OCI-LY3 (cell line): ENCODE measurements around the gene ST6GAL1.

ENCODE experiments used
- H2AFZ ChIP-seq: fragments of 200-600, 300-600 bp; shearing (Covaris generic); 2 replicates; pipeline ENCODE4 v1.6.0; 2014; ENCODE audit warnings: antibody characterized with exemption, low read depth, low read length
- H3K27ac ChIP-seq: fragments of 200-600, 300-600 bp; sonication (generic); 2 replicates; pipeline ENCODE4 v1.5.1; 2014; ENCODE audit warnings: mild to moderate bottlenecking, low read length, moderate library complexity, mixed read lengths
- H3K27me3 ChIP-seq: fragments of 200-600, 300-600 bp; sonication (generic); 2 replicates; pipeline ENCODE4 v1.6.1; 2014; ENCODE audit warnings: low read depth, low read length, mixed read lengths
- H3K36me3 ChIP-seq: fragments of 200-600, 300-600 bp; sonication (generic); replicated peaks from 2 replicates; pipeline ENCODE3; 2014; ENCODE audit warnings: low read depth, low read length, mixed read lengths
- H3K4me1 ChIP-seq: fragments of 300-600, 200-600 bp; sonication (generic); 2 replicates; pipeline ENCODE4 v1.6.1; 2014; ENCODE audit warnings: low read length, mixed read lengths
- H3K4me2 ChIP-seq: fragments of 200-600, 300-600 bp; sonication (generic); 2 replicates; pipeline ENCODE4 v1.6.1; 2014; ENCODE audit warnings: low read length, mixed read lengths
- H3K4me3 ChIP-seq: fragments of 300-600, 200-600 bp; sonication (generic); 2 replicates; pipeline ENCODE4 v1.5.1; 2014; ENCODE audit warnings: antibody characterized with exemption, mild to moderate bottlenecking, low read length, moderate library complexity
- H3K79me2 ChIP-seq: fragments of 300-600, 200-600 bp; shearing (Covaris generic); 2 replicates; pipeline ENCODE4 v1.6.1; 2014; ENCODE audit warnings: mild to moderate bottlenecking, low read length, mixed read lengths
- H3K9ac ChIP-seq: fragments of 300-600, 200-600 bp; shearing (Covaris generic); 2 replicates; pipeline ENCODE4 v1.6.0; 2014; ENCODE audit warnings: mild to moderate bottlenecking, low read length, moderate library complexity
- H3K9me3 ChIP-seq: fragments of 200-600, 300-600 bp; shearing (Covaris generic); 2 replicates; pipeline ENCODE4 v1.6.1; 2014; ENCODE audit warnings: low read length, mixed read lengths; ENCODE audit not compliant: insufficient read depth
- H4K20me1 ChIP-seq: fragments of 200-600, 300-600 bp; sonication (generic); 2 replicates; pipeline ENCODE4 v1.6.1; 2016; ENCODE audit warnings: low read length, mixed read lengths; ENCODE audit not compliant: insufficient read depth
- CTCF ChIP-seq: fragments of 200-600, 300-600 bp; sonication (generic); IDR thresholded peaks from 2 replicates; pipeline ENCODE4 v1.5.1; 2014; ENCODE audit warnings: antibody characterized with exemption, low read length, low read depth
- EZH2phosphoT487 ChIP-seq: fragments of 200-600 bp; shearing (Covaris generic); IDR thresholded peaks from 2 replicates; pipeline ENCODE4 v1.6.1; 2018; ENCODE audit warnings: antibody characterized with exemption, mixed run types, low read depth

Gene ST6GAL1

GRCh38 chr3:187088701-187089100, 158.4 kb downstream of the ST6GAL1 start:
- TF ChIP-seq EZH2phosphoT487 (no peak), CTCF (no peak)
- Histone ChIP-seq H3K4me3 (no peak overlapping the region), H3K4me2 (no peak overlapping the region), H3K9me3 (peaks cover 4% of the 10 kb centered on the region; the same call in 1 of the 2 replicates), H3K9ac (no peak overlapping the region), H3K27ac (no peak overlapping the region), H3K27me3 (no peaks in the 10 kb centered on the region), H3K36me3 (peaks cover 3% of the 10 kb centered on the region), H4K20me1 (no peaks in the 10 kb centered on the region), H2AFZ (no peak overlapping the region), H3K79me2 (no peaks in the 10 kb centered on the region), H3K4me1 (no peaks in the 10 kb centered on the region)

GRCh38 chr3:187093320-187093719, 163.0 kb downstream of the ST6GAL1 start:
- Histone ChIP-seq H3K4me2 (no peak overlapping the region), H3K9me3 (peaks cover 7% of the 10 kb centered on the region; the same call in 1 of the 2 replicates), H3K4me1 (no peaks in the 10 kb centered on the region), H3K36me3 (peaks cover 7% of the 10 kb centered on the region), H4K20me1 (no peaks in the 10 kb centered on the region), H2AFZ (no peak overlapping the region), H3K9ac (no peak overlapping the region), H3K27me3 (no peaks in the 10 kb centered on the region), H3K27ac (no peak overlapping the region), H3K4me3 (no peak overlapping the region), H3K79me2 (no peaks in the 10 kb centered on the region)
- TF ChIP-seq CTCF (no peak), EZH2phosphoT487 (no peak)

GRCh38 chr3:187098923-187099512, 168.7 kb downstream of the ST6GAL1 start:
- Histone ChIP-seq H3K9ac (no peak overlapping the region), H3K4me2 (no peak overlapping the region), H2AFZ (no peak overlapping the region), H3K36me3 (peaks cover 3% of the 10 kb centered on the region), H3K27me3 (no peaks in the 10 kb centered on the region), H3K9me3 (no peaks in the 10 kb centered on the region), H3K79me2 (no peaks in the 10 kb centered on the region), H3K4me3 (no peak overlapping the region), H4K20me1 (no peaks in the 10 kb centered on the region), H3K4me1 (peaks cover 11% of the 10 kb centered on the region; the same call in 1 of the 2 replicates), H3K27ac (no peak overlapping the region)
- TF ChIP-seq CTCF (no peak), EZH2phosphoT487 (no peak)

GRCh38 chr3:187101184-187102072, 171.1 kb downstream of the ST6GAL1 start:
- Histone ChIP-seq H3K36me3 (no peaks in the 10 kb centered on the region), H3K4me2 (peak overlapping the region; percentile 38), H3K4me1 (peaks cover 11% of the 10 kb centered on the region; the same call in 1 of the 2 replicates), H4K20me1 (no peaks in the 10 kb centered on the region), H2AFZ (0 out of 2 replicates have a peak overlapping the region, but pooled peaks have one; percentile 0), H3K4me3 (no peak overlapping the region), H3K9ac (no peak overlapping the region), H3K79me2 (no peaks in the 10 kb centered on the region), H3K9me3 (no peaks in the 10 kb centered on the region), H3K27me3 (no peaks in the 10 kb centered on the region), H3K27ac (no peak overlapping the region)
- no peak for TF ChIP-seq CTCF
